Erythroblast (primary cell): ENCODE results near the gene PAQR4.

Experiments used
- DNase-seq, 2 experiments: peaks; one replicate each; lab custom pipeline; 2025; lab: John Stamatoyannopoulos, UW
- GATA1 ChIP-seq: IDR thresholded peaks from 2 replicates; pipeline ENCODE4 v1.6.1; 2011; ENCODE audit warnings: low read depth, mild to moderate bottlenecking, control low read depth, low read length, moderate library complexity
- POLR2A ChIP-seq: IDR thresholded peaks from 2 replicates; pipeline ENCODE4 v1.6.1; 2011; ENCODE audit warnings: mild to moderate bottlenecking, low read length

Gene PAQR4

DNA sequence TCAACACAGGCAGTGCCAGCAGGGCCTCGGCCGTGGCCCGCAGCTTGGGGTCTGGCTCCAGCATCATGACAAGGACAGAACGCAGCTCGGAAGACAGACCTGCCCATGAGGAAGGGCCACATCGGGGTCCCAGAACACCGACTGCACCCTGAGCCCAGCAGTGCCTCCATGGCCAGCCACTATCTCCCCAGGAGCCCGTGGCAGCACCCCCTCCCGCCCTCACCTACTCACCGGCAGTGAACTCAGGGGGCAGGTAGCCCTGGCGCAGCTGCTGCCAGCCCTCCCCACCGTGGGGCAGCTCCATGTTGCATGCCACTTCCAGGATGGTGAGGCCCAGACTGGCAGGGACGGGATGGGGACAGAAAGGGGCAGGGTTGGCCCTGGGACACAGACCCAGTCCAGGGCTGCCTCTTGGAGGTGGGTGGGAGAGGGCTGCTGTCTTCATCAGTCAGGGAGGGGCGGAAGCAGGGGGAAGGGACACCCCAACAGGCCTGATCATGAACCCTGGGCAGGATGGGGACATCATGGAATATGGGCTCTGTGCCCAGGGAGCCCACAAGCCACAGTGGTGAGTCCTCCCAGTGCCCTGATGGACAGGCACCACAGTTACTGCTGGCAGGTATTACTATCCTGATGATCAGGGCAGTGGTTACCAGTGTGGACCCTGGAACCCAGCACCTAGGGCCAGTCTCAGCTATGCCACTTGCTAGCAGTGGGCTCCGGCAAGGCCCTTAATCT lies 5.3 kb downstream of the PAQR4 start:
- DNase-seq = no peak
- no peak for TF ChIP-seq GATA1

DNA sequence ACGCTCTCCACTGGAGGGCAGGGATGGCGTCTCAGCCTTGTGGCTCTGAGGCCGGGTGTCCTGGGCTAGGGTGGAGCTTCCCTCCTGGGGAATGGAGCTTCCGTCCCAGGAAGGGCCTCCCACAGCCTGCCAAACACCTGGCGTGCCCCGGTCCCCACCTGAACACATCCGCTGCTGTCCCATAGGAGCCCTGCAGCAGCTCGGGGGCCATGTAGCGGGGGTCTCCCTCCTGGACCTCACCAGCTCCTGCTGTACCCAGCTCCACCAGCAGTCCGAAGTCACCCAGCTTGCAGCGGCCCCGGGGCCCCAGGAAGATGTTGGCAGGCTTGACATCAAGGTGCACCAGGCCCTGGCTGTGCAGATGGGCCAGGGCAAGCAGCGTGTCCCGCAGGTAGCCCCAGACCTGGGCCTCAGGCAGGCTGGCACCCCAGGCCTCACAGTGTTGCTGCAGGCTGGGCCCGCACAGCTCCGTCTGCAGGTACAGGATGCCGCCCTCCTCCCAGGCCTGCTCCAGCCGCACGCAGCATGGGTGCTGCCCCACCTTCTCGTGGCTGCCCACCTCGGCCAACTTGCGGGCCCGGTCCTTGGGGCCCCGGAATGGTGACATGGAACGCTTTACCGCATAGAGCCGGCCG lies 6.1 kb downstream of the PAQR4 start:
- TF ChIP-seq GATA1 (no peak), POLR2A (peak; percentile 9)
- no peak for DNase-seq

DNA sequence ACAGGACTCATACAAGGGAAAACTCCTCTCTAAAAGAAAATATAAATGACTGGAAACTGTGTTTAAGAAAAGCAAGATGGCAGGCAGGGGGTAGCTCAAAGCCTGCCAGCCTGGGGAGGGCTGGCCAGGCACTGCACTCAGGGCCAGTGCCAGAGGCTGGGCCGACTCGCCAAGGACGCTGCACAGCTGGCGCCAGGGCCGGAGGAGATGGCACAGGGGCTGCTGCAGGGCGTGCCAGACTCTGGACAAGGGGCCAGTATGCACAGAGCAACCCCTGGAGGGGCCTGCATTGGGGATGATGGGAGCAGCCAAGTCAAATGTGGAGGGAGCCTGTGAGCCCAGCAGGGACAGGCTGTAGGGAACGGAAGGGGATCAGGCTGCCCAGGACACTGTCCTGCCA lies 7.1 kb downstream of the PAQR4 start:
- TF ChIP-seq POLR2A (no peak), GATA1 (no peak)
- DNase-seq = no peak

DNA sequence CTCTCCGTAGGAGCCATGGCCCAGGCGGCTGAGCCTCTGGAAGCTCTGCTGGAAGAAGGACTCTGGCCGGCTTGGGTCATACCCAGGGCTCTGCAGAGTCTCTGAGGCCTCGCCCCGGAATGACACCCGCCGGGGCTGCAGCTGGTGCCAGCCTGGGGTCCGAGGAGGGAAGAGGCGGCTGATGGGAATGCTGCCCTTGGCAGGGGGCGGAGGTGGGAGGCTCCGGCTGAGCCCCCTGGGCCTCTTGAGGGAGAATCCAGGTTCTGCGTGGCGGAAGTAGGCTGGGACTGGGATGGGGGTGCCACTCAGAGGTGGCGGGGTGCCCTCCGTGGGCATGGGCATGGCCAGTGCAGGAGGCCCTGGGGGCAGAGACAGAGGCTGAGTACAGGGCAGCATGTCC lies 7.5 kb downstream of the PAQR4 start:
- DNase-seq = no peak
- TF ChIP-seq GATA1 = no peak
- no peak for TF ChIP-seq POLR2A

DNA sequence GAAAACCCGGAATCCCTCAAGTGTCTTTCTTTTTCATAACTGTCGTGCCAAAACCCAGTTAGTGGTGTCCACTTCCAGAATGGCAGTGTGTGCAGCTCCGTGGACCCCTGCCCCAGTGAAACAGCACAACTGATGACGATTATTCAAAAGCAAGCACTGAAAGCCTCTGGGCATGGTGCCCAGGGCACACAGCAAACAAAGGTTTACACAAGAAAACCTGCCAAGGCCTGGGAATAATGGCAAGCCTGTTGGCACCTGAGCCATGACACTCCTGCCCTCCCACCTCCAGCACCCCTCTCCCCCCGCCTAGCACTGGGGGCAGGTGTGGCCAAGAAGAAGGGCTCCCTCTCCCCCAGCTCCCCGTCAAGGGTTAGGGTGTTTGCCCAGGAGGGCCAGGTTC lies 8.3 kb downstream of the PAQR4 start:
- TF ChIP-seq POLR2A (no peak), GATA1 (no peak)
- DNase-seq = no peak

DNA sequence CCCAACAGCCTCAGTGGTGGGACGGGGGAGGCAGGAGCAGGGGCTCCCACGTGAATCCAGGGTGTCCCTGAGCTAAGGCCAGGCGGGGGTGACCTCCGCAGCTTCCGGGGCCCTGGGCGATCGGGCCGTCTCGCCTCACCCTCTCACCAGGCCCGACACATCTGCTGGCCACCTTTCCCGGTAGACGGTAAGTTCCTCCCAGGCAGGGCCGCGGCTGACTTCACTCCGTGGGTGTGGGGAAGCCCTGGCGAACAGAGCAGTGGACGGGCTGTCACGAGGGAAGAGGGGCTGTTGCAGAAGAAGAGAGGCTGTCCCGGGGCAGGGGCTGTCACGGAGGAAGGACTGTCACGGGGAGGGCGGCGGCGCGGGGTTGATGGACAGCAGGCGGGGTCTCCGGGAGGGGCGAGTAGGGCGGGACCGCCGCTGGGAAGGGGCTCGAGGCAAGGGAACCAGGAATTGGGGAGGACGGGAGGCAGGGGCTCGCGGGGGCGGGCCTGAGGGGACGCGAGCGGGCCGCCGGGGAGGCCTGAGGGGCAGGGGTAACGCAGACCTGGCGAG lies 10.6 kb downstream of the PAQR4 start:
- TF ChIP-seq GATA1 = no peak
- TF ChIP-seq POLR2A = no peak
- DNase-seq = peak; percentile 72 to 77

DNA sequence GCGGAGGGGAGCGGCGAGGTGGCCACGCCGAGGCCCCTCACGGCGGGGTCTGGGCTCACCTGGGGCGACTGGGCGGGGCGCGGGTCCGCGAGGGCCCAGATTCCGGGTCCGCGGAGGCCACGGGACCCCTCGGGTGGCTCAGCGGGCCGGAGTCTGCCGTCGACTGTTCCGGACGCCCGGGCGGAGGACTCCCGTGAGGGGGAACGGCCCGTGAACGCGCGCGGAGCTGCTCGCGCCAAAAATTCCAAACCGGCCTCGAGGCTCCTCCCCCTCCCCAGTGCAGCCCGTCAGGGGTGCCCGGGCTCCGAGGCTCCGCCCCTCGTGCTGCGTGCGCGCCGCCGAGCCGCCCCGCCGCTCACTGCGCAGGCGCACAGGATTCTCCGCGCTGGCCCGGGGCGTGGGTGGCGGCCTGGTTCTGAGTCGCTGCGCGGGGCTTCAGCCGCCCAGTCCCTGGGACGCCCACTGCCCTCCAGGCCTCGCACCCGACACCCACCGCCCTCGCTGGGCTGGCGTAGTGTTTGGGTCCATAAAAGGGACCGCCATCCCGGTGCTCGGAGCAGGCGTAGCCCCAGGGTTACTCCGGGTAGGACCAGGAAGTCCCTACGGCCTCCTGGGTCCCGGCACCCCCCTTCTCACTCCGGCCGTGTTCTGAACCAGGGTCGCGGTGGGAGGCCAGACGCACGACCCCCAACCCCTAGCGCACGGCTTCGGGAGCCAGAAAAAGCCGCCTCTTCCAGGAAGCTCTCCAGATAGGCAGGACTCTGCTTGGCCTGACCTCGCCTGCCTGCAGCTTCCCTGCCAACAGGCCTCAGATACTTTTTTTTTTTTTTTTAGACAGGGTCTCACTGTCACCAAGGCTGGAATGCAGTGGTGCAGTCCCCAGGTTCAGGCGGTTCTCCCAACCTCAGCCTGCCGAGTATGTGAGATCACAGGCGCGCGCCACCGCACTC lies 11.4 kb downstream of the PAQR4 start, which contains the start of gene PKMYT1:
Gene PKMYT1 (minus strand): TSS at position 220 of the 950 bp plus-strand sequence. CDS start 789 bp downstream, outside the sequence.
- DNase-seq = peak; percentile 94 to 98
- peak; percentile 96 for TF ChIP-seq POLR2A
- TF ChIP-seq GATA1 = no peak

DNA sequence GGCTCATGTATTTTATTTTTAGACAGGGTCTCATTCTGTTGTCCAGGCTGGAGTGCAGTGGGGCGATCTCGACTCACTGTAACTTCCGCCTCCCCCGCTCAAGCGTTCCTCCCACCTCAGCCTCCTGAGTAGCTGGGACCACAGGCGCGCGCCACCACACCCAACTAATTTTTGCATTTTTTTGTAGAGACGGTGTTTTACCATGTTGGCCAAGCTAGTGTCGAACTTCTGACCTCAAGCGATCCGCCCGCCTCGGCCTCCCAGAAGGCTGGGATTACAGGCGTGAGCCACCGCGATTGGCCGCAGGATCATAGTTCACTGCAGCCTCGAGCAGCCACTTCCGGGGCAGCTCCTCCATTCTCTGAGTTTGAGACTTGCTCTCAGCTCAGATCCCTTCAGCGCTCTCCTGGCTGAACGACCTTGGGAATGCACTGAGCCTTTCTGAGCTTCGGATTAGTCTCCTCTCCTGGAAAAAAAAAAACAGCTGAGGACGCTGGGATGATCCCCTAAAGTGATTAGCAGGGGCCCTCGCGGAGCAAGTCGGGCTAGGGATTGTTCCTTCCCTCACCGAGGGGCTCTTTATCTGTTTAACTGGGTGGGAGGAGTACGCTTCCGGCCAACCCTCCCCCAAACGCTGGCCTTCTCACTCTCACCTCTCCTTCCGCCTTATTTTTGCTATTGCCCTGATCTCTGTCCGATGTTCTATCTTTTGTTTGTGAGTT lies 12.2 kb downstream of the PAQR4 start:
- no peak for TF ChIP-seq GATA1
- DNase-seq = peak; percentile 44 to 49

DNA sequence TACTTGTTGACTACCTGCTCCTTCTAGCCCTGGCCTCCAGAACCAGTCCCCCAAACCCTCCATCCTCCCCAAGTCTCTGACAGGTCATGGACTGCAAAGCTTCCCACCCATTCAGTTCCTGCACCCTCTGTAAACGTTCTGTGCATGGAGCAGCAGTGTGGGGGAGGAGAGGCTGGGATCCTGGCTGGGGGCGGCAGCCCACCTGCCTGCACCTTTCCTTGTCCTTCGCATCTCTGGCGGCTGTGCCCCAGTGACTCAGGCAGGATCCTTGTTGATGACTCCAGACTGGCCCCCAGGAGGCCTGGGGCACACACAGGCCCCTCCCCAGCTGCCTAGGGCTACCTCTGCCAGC lies 12.7 kb downstream of the PAQR4 start:
- TF ChIP-seq GATA1 (no peak), POLR2A (no peak)
- DNase-seq = no peak

DNA sequence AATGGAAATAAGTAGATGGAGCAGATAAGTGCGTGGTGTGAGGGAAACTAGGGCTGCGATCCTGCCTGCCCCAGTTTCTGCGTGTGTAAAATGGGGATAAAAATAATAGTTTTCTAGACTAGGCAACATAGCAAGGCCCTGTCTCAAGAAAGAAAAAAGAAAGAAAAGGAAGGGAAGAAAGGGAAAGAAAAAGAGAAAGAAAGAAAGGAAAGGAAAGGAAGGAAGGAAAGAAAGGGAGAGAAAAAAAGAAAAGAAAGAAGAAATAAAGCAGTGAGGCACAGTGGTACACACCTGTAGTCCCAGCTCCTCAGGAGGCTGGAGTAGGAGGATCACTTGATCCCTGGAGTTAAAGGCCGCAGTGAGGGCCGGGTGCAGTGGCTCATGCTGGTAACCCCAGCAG lies 13.3 kb downstream of the PAQR4 start:
- DNase-seq = no peak
- no peak for TF ChIP-seq POLR2A

DNA sequence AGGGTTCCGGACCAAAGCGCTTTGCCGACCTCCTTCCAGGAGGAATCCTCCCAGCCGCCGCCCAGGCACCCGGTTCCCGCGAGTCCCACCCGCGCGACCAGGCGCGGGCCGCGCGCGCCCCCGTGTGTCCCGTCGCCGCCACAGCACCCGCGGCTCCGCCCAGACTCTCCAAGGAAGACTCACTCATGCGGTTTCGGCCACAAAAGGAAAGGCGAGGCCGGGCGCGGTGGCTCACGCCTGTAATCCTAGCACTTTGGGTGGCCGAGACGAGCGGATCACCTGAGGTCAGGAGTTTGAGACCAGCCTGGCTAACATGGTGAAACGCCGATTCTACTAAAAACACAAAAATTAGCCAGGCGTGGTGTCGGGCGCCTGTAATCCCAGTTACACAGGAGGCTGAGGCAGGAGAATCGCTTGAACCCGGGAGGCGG lies 14.6 kb downstream of the PAQR4 start:
- peak; percentile 77 to 86 for DNase-seq
- TF ChIP-seq POLR2A = no peak
- TF ChIP-seq GATA1 = no peak

DNA sequence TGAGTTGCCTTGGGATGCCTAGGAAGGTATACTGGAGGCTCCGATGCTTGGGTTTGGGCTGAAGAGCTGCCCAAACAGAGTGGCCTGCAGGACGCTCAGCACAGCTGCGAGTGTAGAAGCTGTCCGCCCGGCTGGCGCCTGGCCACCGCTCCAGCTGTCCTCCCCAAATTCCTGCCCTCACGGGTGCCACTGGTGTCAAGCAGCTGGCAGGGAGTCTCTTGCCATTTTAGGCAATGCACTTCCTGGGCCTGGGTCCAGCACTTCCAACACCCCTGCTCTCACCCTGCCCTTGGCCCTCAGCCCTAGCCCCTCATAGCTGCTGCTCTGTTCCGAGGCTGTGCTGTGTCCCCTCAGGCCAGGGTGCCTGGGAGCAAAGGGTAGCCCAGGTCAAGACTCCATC lies 16.3 kb downstream of the PAQR4 start:
- no peak for DNase-seq
- TF ChIP-seq GATA1 (no peak), POLR2A (no peak)

DNA sequence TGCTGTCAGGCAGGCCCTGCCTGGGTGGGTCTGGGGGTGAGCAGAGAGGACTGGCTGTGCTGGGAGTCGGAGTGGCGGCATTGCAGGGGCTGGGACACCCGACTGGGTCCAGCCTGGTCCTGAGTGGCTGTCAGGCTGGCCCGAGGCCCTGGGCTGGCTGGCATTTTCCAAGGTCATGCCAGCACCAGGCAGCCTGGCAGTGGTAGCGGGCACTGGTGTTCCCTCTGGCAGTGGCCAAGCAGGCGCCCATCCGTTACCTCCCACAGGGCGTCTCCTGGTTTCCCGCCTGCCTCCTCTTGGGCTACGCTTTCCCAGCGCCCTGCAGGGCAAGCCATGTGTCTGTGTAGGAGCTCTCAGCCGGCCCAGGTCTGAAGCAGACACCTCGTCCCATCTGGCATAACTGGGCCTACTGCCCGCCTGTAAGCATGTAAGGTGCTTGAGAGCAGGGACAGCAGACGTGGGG lies 16.8 kb downstream of the PAQR4 start:
- no peak for TF ChIP-seq GATA1
- TF ChIP-seq POLR2A = no peak
- DNase-seq = no peak
